Right lobe of liver (tissue), 4 donors: ENCODE measurements around the gene TRIM49B.
"Not testable (repeated sequence)": the region's sequence is repeated elsewhere in the genome, so short reads cannot be mapped to it uniquely, and the experiment has no call there.

Experiments used
- POLR2A ChIP-seq: fragments of 450-650 bp; IDR thresholded peaks from one replicate; pipeline ENCODE4 v1.6.1; 2017; ENCODE audit warnings: antibody characterized with exemption, mild to moderate bottlenecking
- TF ChIP-seq, protein P1 (sequence below), 4 donors: fragments of 200-600 bp in 3 of 4; fragments of 450-650 bp in 1 of 4; IDR thresholded peaks; one replicate each; pipeline versions ENCODE4 v1.5.1 to v1.8.0; 2016 to 2022; ENCODE audit warnings: antibody characterized with exemption in 4 of 4, mild to moderate bottlenecking in 2 of 4
- donor health status: DM: no; HTN: no; CAD: no.
- donor health status: DM: no; HTN: no; CAD: no.
- donor health status: DM: no; HTN: yes; CAD: no.

DNA sequence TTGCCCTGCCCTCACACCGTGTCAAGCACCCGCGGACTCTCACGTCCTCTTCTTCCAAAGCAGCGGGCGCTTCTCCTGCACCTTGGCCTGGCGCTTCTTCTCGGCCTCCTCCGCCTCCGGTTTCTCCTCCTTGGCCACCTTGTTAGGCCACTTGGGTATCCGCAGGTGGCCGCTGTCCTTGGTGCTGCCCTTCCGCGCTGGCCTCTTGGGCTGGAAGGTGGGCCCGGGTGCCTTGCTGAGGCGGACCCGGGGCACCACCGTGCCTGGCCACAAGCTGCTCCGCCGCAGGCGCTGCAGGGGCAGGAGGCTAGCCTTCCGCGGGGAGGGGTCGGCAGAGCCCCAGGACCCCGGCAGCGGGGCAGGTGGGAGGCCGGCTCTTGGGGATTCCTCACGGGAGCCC, 19.6 kb downstream of the TRIM49B start:
- TF ChIP-seq, protein P1, sequence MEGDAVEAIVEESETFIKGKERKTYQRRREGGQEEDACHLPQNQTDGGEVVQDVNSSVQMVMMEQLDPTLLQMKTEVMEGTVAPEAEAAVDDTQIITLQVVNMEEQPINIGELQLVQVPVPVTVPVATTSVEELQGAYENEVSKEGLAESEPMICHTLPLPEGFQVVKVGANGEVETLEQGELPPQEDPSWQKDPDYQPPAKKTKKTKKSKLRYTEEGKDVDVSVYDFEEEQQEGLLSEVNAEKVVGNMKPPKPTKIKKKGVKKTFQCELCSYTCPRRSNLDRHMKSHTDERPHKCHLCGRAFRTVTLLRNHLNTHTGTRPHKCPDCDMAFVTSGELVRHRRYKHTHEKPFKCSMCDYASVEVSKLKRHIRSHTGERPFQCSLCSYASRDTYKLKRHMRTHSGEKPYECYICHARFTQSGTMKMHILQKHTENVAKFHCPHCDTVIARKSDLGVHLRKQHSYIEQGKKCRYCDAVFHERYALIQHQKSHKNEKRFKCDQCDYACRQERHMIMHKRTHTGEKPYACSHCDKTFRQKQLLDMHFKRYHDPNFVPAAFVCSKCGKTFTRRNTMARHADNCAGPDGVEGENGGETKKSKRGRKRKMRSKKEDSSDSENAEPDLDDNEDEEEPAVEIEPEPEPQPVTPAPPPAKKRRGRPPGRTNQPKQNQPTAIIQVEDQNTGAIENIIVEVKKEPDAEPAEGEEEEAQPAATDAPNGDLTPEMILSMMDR (IDR thresholded peaks at IDR 0.05) = not testable (repeated sequence)
- TF ChIP-seq POLR2A = not testable (repeated sequence)
